CD1c-positive myeloid dendritic cell (primary cell): ENCODE measurements around the gene SLC6A20.

Source experiments
- DNase-seq: peaks from one replicate; pipeline ENCODE4 v3.0.0-alpha.2; 2016; ENCODE audit errors: extremely low spot score

SLC6A20 gene

DNA sequence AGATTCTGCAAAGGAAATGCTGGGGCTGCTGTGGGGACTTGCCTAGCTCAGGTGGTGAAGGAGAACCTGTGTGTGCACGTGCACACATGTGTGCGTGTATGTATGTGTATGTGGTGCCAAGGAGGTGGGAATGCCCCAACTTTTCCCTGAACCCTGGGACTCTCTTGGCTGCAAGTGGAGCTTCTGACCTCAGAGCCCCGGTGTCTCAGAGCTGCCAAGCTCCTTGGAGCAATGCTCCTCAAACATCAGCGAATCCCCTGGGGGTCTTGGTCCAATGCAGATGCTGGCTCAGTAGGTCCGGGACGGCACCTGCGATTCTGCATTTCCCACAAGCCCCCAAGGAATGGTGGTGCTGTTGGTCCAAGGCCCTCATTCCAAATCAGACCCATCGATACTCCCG lies 5.8 kb upstream of the SLC6A20 start:
- DNase-seq, result no peak

DNA sequence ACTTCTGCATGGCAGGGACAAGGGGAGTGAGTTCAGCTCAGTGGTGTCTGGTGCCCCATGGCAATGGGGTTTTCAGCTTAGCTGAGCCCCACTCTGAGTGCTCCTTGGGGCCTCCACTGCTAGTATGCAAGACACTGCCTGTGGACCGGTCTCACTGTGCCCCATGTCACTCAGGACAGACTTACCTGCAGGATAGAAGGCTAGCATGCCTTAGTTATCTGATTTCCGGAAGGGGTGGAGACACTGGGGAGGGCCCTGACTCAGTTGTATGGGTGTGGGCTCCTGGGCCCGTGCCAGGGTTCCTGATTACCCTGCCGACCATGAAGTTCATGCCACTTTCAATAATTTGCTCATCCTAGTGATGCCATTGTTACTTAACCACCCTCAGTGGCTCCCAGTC lies 4.3 kb upstream of the SLC6A20 start:
- no peak for DNase-seq

DNA sequence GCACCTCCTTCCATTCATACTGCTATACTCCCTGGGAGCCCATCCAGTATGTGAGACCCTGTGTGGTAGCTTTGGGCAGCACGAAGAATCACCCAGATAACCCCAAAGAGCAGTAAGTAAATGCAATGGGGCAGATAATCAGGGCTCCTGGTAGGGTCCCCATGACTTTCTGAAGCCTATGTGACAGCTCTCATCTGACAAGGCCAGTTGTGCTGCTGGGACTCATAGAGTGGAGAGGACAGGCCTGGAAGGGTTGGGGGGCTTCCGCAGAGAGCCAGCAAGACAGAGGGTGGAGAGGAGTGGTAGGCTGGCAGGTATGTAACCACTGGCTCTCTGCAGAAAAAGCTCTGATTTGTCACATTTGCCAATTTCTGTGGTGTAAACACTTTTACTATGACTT lies 3.2 kb upstream of the SLC6A20 start:
- DNase-seq, result no peak

DNA sequence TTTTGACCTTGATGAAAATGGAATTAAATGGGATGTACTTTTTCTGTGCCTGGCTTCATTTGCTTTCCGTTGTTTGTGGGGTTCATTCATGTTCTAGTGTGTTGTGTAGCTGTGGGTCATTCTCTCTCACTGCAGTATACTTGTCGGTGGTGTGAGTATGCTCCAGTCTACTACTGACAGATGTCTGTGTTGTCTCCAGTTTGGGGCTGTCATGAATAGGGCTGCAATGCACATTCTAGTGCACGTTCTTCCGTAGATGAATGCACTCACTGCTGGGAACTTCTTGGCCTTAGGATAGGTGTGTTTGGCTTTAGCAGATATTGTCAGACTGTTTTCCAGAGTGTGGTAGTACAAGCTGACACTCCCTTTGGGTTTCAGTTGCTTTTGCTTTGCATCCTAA lies 1.7 kb upstream of the SLC6A20 start:
- no peak for DNase-seq

DNA sequence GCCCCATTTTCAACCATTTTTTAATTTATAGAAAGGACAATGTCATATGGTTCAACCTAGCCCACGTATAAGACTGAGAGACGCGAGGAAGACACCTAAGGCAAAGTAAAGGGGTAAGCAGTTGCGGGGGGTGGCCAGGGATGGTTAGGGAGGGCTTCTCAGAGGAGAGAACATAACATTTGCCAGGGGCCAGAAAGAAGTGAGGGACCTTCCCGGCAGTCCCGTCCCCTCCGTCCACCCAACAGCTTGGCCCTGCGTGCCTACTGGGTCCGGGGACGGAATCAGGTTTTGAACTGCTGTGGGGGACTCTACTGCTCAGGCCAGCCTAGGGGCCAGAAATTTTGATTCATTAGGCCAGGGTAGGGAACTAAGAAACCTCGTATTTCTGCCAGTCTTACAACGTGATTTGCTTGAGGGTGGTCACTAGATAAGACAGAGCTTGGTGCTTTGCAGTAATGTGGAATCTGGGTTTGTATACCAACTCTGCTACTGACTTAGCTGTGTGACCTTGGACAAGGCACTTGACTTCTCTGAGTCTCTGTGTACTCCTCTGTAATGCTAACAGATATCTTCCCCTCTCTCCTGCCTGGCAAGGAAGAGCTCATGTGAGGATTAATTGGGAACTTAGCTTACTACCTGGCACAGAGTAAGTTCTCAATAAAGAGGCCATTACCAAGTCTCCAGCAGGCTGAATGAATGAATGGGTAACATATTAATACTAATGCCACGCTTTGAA lies 734 bp upstream of the SLC6A20 start:
- no peak for DNase-seq

DNA sequence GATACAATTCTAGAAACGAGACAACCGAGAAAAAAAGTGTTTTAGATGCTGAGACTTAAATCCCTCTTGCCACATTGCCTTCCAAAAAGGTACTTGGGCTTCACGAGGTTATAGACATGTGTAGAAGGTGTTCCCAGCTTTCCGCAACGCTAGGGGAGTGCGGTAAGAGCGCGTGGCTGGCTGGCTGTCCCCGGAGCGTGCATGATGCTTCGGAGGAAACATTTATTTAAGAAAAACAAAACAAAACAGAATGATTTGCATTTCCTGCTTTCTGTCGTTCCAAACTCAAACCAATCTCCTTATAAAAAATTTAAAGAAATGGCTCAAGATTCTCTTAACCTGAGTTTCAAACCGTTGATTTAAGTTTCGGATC lies 841 bp downstream of the SLC6A20 start:
- no peak for DNase-seq

DNA sequence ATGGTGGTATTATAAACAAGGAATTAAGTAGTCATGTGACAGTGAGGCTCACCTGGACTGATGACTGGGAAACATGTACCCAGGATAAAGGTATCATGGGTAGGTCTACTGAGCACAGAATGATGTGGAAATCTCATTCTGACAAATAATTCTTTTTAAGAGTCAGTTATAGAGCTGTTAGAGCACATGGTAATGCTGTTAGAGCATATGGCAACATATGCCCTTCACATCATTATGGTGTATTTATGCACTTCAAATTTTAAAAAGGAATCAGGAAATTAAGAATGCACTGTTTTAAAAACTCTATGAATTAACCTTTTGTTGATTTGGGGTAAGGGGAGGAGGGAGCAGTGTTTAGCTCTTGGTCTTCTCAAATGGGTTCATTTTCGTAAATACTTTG lies 1.7 kb downstream of the SLC6A20 start:
- no peak for DNase-seq

DNA sequence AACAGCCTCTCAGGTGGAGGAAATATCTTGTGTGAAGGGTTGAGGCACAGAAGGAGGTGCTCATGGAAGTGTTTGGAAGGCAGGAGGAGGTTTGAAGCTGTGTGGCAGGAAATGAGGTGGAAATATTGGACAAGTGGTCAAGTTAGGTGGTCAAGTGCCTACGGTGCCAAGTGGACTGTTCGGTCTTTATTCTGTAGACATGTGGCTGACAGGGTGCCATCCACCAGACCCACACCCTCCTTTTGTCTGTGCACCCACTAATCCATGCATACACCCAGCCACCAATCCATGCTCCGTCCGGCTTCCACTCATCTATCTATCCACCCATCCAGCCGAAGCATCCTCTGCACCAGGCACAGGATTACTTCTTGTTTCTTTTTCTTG lies 2.2 kb downstream of the SLC6A20 start:
- no peak for DNase-seq

DNA sequence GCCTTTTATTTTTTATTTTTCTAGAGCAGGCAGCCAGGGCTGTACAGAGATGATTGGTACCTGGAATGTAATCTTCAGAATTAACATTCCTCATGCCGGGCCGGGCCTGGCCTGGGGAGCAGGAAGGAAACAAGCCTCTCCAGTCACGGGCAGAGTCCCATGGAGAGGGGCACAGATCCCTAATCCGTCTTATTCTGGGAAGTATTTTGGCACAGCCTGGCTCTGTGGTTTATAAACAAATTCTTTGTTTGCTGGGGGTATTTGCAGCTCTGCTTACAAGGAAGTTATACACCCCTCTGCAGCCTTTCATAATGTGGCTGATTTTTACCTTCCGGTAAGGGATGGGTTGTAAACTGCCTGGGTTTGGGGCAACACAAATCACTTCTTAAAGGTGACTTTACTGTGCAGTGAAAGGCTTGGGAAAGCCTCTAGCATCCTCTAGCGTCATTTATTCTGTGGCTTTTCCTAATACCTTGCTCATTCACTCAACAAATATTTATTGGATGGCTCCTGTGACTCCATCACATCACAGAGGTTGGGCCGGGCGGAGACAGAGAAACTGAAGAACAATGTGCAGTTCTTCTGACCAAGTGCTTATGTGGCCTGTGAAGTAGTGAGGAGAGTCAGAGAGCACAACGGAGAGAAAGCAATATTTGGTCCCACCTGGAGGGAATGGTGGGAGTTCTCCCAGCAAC lies 2.7 kb downstream of the SLC6A20 start:
- DNase-seq, result no peak

DNA sequence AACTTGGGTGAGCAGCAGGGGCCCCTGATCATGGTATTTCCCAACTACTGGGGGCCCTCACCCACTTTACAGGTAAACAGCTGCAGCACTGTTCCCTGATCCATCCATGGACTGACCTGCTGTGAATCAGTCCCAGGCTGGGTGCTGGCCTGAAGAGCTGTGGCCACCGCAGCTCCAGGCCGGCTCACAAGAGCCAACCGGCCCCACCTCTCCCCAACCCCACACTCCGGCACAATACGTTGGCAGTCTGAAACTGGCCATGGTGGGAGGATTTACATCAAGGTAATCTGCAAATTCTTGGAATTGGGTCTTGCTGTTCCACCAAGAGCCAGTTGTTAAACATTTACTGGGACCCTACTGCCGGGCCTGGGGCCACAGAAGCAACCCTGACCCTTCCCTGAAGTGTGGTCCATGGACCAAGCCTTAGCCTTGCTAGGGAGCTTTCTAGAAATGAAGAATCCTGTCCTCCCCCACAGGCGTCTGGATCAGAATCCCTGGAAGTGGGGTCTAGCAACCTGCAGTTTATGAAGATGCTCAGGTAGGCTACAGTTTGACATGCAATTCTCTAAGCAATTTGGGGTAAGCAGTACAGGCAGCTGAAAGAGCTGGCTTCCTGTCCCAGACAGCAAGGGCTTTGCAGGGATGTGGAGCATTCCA lies 3.7 kb downstream of the SLC6A20 start:
- DNase-seq, result no peak

DNA sequence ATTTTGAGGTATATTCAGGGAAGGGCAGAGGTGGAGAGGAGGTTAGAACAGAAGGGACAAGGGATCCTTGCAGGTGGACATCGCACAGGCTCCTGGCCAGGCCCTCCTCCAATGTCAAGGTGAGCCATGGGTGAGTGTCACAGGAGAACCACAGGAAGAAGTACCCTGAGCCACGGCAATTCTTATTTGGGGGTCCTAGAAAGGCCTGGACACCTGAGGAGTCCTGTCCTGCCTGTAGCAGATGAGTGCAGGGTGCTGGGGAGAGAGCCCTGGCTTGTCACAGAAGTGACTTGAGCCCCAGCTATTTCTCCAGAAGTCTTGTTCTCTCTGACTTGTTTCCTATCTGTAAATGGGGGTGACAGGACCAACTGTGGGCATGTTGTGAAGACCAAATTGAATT lies 4.3 kb downstream of the SLC6A20 start:
- DNase-seq, result no peak

DNA sequence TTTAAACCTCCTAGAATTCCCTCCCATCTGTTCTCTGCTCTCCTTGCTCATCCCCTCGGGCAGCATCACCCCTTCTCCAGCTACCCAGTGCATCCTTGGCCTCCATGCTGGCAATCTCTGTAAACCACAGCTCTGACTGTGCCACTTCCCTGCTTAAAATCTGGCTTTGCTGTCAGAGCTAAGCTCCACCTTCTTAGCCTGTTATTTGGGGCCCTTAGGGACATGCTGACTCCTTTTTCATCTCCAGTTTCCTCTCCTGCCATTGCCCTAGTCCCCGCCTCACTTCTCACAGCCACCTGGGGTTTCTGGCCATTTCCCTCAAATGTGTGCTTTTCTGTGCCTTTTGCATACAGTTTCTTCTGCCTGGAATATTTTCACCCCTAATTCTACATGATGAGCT lies 5.7 kb downstream of the SLC6A20 start:
- DNase-seq, result no peak

DNA sequence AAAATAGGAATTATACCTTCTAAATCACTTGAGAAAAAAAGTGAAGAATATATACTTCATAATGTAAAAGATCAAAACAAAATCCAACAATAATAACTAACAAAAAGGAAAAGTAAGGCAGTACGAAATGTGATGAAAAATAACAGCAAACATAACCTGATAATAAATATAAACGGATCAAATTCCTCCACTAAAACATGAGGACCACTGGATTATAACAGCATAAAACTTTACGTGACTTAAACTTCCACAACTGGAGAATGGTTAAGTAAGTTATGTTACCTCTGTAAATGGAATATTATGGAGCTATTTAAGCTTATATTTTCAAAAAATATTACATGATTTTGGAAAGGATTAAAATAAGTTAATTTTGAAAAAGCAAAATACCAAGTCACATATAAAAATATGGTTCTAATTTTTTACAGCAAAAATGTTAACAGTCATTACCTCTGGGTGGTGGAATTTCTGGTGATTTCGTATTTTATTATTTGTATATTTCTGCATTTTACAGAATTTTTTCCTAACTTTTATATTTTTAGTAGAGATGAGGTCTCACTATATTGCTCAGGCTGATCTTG lies 7.0 kb downstream of the SLC6A20 start:
- DNase-seq, result no peak

DNA sequence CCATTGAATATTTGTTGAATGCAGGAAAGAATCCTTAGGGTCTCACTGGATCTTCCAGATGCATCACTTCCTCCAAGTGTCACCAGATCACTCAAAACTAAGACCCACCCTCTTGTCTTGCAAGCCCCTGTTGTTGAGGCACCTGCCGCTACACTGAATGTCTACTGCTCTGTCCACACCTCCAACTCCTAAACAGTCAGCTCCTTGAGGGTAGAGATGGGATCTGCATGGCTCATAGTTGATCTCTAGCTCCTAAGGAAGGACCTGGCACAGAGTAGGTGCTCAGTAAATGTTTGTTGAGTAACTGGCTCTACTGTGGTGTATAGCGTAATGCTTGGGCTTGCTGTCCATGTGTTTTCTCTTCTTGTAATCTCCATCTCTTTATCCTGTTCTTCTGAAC lies 8.8 kb downstream of the SLC6A20 start:
- no peak for DNase-seq

DNA sequence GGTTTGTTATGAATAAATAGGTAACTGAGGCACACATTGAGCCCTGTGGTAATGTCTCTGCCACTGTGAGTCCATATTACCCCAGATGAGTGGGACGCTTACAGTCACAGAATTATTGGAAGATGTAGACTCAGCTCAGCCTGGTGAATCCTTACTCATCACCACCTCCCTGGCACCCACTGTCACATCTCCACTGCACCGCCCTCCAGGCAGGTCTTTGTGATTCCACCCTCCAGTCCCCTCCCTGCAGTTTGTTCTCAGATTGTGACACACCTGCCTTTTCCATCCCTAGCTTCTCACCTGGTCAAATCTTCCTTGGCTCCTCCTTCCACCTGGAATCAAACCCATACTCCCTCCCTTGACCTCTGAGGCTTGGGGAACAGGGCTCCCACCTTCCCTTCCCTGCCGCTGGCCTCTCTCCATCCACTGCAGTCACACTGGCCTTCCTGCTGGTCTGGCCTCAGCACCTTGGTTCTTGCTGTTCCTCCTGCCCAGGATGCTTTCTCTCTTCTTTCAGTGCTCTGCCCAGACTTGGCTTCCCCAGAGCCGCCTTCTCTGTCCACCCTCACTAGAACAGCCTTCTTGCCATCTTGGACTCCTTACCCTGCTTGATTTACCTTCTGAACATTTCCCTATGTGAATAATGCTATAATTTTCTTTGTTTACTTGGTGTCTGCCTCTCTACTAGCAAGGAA lies 9.4 kb downstream of the SLC6A20 start:
- no peak for DNase-seq

DNA sequence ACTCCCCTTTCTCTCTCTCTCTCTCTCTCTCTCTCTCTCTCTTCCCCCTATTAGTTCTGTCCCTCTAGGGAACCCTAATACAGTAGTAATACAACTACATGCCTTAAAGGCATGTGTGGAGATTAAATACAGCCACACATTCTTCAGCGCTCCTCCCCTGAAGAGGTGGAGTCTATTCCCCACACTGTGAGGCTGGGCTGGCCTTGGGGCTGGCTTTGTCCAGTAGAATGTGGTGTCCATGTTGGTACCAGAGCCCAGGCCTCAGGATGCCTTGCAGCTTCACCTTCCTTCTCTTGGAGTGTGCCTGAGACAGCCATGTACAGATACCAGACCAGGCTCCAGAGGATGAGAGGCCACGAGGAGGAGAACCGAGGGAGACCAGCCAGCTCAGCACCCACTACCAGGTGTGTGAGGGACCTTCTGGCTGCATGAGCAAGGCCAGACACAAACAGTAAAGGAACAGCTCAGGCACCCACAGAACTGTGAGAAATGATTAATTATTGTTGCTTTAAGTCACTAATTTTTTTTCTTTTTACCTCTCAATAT lies 10.7 kb downstream of the SLC6A20 start:
- DNase-seq, result no peak

DNA sequence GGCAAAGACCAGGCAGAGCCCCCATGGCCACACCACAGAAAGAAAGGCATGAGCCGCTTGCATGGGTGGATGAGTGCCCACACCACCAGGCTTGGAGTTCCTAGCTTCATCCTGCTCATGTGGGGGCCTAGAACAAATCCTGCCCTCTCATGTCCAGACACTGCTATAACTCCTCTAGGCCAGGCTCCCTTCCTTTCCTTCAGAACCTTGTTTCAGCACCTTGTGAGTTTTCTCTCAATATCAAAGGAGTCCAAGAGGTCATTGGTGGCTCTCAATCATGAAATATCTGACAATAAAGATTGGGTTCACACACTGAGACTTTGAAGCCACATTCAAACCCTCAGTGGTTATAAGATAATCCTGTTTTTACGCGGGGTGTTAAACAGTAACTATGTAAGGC lies 12.7 kb downstream of the SLC6A20 start:
- DNase-seq, result no peak

DNA sequence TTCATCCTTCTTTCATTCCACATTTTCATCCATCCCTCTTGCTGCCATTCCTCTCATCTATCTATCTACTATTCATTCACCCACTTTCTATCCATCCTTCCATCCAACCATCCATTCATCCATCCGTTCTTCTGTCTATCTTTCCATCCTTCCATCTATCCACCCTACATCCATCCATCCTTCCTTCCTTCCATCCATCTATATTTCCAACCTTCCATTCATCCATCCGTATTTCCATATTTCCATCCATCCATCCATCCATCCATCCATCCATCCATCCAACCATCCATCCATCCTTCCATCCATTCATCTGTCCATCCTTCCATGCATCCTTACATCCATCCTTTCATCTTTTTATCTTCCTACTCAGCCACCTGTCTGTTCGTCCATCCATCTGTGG lies 14.0 kb downstream of the SLC6A20 start:
- no peak for DNase-seq

DNA sequence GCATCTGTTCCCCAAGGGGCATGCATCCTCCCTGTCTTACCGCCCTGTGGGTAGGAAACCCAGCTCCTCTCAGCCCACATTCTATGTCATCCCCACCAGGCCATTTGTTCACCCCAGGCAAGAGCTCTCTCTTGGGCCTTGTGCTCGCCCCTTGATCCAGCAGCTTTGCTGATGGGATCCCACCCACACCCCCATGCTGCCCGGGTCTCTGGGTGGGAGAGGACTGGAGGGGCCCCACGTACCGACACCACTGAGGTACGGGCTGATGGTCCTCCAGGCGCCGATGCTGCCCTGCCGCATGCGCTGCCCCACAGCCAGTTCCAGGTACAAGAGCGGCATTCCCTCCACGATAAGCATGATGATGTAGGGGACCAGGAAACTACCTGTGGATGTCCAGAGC lies 14.5 kb downstream of the SLC6A20 start:
- DNase-seq, result no peak

DNA sequence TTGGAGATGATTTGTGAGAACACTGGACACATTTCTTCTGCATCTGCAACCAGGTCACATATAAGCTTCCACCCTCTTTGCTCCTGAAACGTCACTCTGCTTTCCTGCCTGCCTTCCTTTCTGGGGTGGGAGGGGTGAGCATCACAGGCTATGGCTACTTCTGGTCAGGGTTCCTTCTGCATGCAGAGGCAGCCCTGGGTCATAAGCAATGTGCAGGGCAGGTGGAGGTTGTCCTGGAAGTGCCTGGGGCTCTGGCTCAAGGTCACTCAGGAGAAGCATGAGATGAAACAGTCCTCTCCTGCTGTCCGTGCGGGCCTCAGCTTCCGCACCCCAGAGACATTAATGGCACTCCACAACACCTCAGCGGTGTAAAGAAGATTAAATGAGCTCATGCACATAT lies 15.1 kb downstream of the SLC6A20 start:
- no peak for DNase-seq

DNA sequence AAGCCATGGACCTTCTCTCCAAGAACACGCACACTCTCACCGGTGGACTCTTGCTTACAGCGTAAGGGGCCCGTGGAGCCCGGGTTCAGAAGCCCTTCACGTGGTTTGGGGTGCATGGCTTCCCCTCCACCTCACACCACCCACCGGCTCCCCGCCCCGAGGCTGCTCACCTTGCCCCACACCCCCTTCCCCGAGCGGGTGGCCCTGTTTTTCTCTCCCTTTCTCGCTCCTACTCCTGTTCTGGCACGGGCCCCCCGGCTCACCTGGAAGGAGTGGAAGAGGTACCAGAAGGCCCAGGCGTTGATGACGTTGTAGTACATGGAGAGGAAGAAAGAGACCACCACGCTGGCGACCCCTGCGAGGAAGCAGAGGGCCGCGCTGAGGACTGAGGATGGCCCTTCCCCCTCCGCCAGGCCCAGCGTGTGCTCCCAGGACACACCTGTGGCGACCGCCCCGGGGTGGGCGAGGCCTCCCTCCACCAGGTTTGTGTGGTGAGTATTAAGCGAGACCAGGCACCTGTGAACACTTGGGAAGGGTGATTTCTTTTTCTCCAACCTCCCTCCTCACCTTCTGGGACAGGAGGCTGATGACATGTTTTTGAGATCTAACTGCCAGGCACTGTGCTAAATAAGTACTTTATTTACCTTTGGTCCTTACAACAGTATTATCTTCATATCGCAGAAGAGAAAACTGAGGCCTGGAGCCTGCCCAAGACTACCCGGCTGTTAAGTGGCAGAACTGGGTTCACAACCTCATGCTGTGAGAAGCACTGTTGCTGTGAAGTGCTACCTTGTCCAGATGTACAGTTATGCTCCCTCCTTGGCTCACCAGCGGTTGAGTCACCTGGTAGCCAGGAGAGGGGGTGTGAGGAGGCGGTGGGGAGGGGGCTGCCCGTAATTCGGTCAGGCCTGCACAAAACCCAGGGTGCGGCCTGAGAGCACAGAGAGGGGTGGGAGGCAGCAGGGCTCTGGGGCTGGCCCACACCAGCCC lies 16.3 kb downstream of the SLC6A20 start:
- no peak for DNase-seq
